ENCODE measurements around the gene LIN7A.

- TF ChIP-seq CTCF (IDR thresholded peaks at IDR 0.05; ENCODE audit: poor library complexity, severe bottlenecking) (no peak), POLR2AphosphoS5 (IDR thresholded peaks at IDR 0.05) (no peak)
Measured at GRCh38 chr12:80848858-80849257, 88.9 kb downstream of the LIN7A start.

All from neural cell (in vitro differentiated cells).